Measurements from ENCODE around the gene DEAF1.
"Not testable (repeated sequence)": the region's sequence is repeated elsewhere in the genome, so short reads cannot be mapped to it uniquely, and the experiment has no call there.

Gene DEAF1

GRCh38 chr11:694563-695287, at the start of gene DEAF1:
TSS of gene DEAF1 (minus strand) at chr11:695222. CDS start at chr11:695047, 175 bp downstream.
- peak; percentile 96 for DNase-seq (ENCODE audit: low spot score)

- no peak for DNase-seq (ENCODE audit: low spot score)
Measured at GRCh38 chr11:742571-743201, 47.7 kb upstream of the DEAF1 start.

GRCh38 chr11:742156-742546, 47.1 kb upstream of the DEAF1 start:
- no peak for DNase-seq (ENCODE audit: low spot score)

GRCh38 chr11:737899-738298, 42.9 kb upstream of the DEAF1 start:
- not testable (repeated sequence) for DNase-seq (ENCODE audit: low spot score)

GRCh38 chr11:737366-737765, 42.3 kb upstream of the DEAF1 start:
- DNase-seq (ENCODE audit: low spot score), result no peak

- DNase-seq (ENCODE audit: low spot score), result not testable (repeated sequence)
Measured at GRCh38 chr11:734541-734940, 39.5 kb upstream of the DEAF1 start.

- DNase-seq (ENCODE audit: low spot score), result peak; percentile 3
Measured at GRCh38 chr11:733072-733471, 38.0 kb upstream of the DEAF1 start.

- DNase-seq (ENCODE audit: low spot score), result no peak
Measured at GRCh38 chr11:729492-730074, 34.6 kb upstream of the DEAF1 start.

- peak; percentile 2 for DNase-seq (ENCODE audit: low spot score)
Measured at GRCh38 chr11:728901-729491, 34.0 kb upstream of the DEAF1 start.

GRCh38 chr11:727859-728748, 33.1 kb upstream of the DEAF1 start:
- DNase-seq (ENCODE audit: low spot score), result peak; percentile 95

GRCh38 chr11:727281-727701, 32.3 kb upstream of the DEAF1 start:
- no peak for DNase-seq (ENCODE audit: low spot score)

GRCh38 chr11:726278-727220, 31.5 kb upstream of the DEAF1 start:
- no peak for DNase-seq (ENCODE audit: low spot score)

- no peak for DNase-seq (ENCODE audit: low spot score)
Measured at GRCh38 chr11:725624-726202, 30.7 kb upstream of the DEAF1 start.

- no peak for DNase-seq (ENCODE audit: low spot score)
Measured at GRCh38 chr11:724778-725386, 29.9 kb upstream of the DEAF1 start.

- no peak for DNase-seq (ENCODE audit: low spot score)
Measured at GRCh38 chr11:724049-724777, 29.2 kb upstream of the DEAF1 start.

GRCh38 chr11:723120-723883, 28.3 kb upstream of the DEAF1 start:
- peak; percentile 72 for DNase-seq (ENCODE audit: low spot score)

- no peak for DNase-seq (ENCODE audit: low spot score)
Measured at GRCh38 chr11:722346-722811, 27.4 kb upstream of the DEAF1 start.

GRCh38 chr11:721741-722345, 26.8 kb upstream of the DEAF1 start:
- DNase-seq (ENCODE audit: low spot score), result no peak

All from GM03348 (cell line).